Transverse colon (tissue), 4 donors: ENCODE data around the gene OAS3. TPM values are rescaled to one million over a fixed set of nuclear protein-coding genes. Genes with fewer than 3 reads are reported as not detected.
A peak's percentile ranks its signal among the peaks of the same experiment; 100 is the strongest.

Experiments used
- DNase-seq: peaks from one replicate; pipeline ENCODE4 v3.0.0-alpha.2; 2019
- H3K27ac ChIP-seq, 4 donors: fragments of 200-600 bp; sonication (generic); 2 replicates each; pipeline ENCODE4 v1.5.1; 2016 to 2018; ENCODE audit warnings: inconsistent platforms in 4 of 4
- H3K27me3 ChIP-seq: fragments of 200-600 bp; sonication (generic); 2 replicates; pipeline ENCODE4 v1.5.1; 2017; ENCODE audit warnings: inconsistent platforms
- H3K36me3 ChIP-seq, 4 donors: fragments of 200-600 bp; sonication (generic); 2 replicates each; pipeline ENCODE4 v1.5.1; 2017 to 2019; ENCODE audit warnings: inconsistent platforms in 4 of 4
- H3K4me1 ChIP-seq, 4 donors: fragments of 200-600 bp; sonication (generic); 2 replicates each; pipeline ENCODE4 v1.5.1; 2017 to 2020; ENCODE audit warnings: inconsistent platforms in 4 of 4
- H3K4me3 ChIP-seq, 4 donors: fragments of 200-600 bp; sonication (generic); 1 replicate in 1 of 4; 2 replicates in 3 of 4; pipeline versions ENCODE4 v1.5.1 to v1.6.1; 2017 to 2019; ENCODE audit warnings: inconsistent platforms in 4 of 4
- H3K9me3 ChIP-seq, 2 donors: fragments of 200-600 bp; sonication (generic); 2 replicates each; pipeline ENCODE4 v1.5.1; 2017 to 2019; ENCODE audit warnings: inconsistent platforms in 2 of 2
- CTCF ChIP-seq, 5 experiments: fragments of 200-600 bp in 3 of 5; fragments of 450-650 bp in 2 of 5; sonication (generic) in 3 of 5; IDR thresholded peaks; 1 replicate in 2 of 5; 2 replicates in 3 of 5; pipeline ENCODE4 v1.5.1; 2016 to 2017; ENCODE audit warnings: antibody characterized with exemption in 5 of 5, inconsistent platforms in 3 of 5, mild to moderate bottlenecking in 2 of 5, moderate library complexity in 1 of 5
- EP300 ChIP-seq: sonication (generic); formaldehyde crosslinking; IDR thresholded peaks from one replicate; pipeline ENCODE4 v1.6.1; 2017; ENCODE audit warnings: antibody characterized with exemption, low read depth
- POLR2A ChIP-seq: fragments of 450-650 bp; IDR thresholded peaks from one replicate; pipeline ENCODE4 v1.6.1; 2016; ENCODE audit warnings: antibody characterized with exemption, mild to moderate bottlenecking, moderate library complexity
- POLR2AphosphoS5 ChIP-seq, 3 donors: sonication (generic); formaldehyde crosslinking; IDR thresholded peaks; one replicate each; pipeline ENCODE4 v1.6.1; 2016; ENCODE audit warnings: antibody characterized with exemption in 3 of 3
- WGBS, 2 donors: methylation state at CpG; one replicate each; pipeline ENCODE4 v1.1.5; 2018; ENCODE audit warnings: low coverage in 1 of 2; 5-methylcytosine and 5-hydroxymethylcytosine counted together
- in situ Hi-C, 4 donors: fragments of 200-750 bp; cut with MboI; loops; one replicate each; pipeline versions ENCODE4 v1.15.0 to v1.15.1; 2017; ENCODE audit warnings: low sequenced_read_pairs in 3 of 4, low pct_ligation_motif_present in 1 of 4, low pct_unique_long_range_greater_than_20kb in 1 of 4
- intact Hi-C: fragments of 100-400 bp; cut with DNase I; formaldehyde crosslinking; loops from one replicate; pipeline ENCODE4 v1.15.1; 2023; ENCODE audit warnings: low total_unique reads
- total RNA-seq, 4 donors: library from RNA; depleted of rRNA; stranded (reverse); fragments of >200 nt; gene quantifications; one replicate each; pipeline ENCODE4 v1.1.0, GENCODE V29; 2016

The OAS3 gene
- total RNA-seq, 4 donors from 2014 or later, result 6.2 to 17.6 (median 12.4) TPM

GRCh38 chr12:112971248-112971647, 33.0 kb downstream of the OAS3 start:
- in situ Hi-C loops, result no loop called here
- TF ChIP-seq EP300 (no peak), POLR2A (no peak), POLR2AphosphoS5 (IDR thresholded peaks at IDR 0.05) (no peak), CTCF (IDR thresholded peaks at IDR 0.05) (no peak)
- Histone ChIP-seq H3K36me3 (no peaks in the 10 kb centered on the region), H3K27me3 (no peaks in the 10 kb centered on the region), H3K9me3 (no peaks in the 10 kb centered on the region), H3K4me3 (no peak overlapping the region), H3K4me1 (no peaks in the 10 kb centered on the region), H3K27ac (no peak overlapping the region)
- intact Hi-C loops, result no loop called here
- WGBS, 2 donors, result 73 to 79% methylated on average over 2 to 5 of the region's 5 CpGs
- DNase-seq, result no peak

- Histone ChIP-seq H3K27me3 (no peaks in the 10 kb centered on the region), H3K9me3 (no peaks in the 10 kb centered on the region), H3K27ac (no peak overlapping the region), H3K36me3 (no peaks in the 10 kb centered on the region), H3K4me1 (peaks cover 0 to 7% (median 3%) of the 10 kb centered on the region in 4 donors), H3K4me3 (no peak overlapping the region)
- 83 to 89% methylated on average over 4 of the region's 4 CpGs for WGBS, 2 donors
- DNase-seq, result no peak
- in situ Hi-C loops, result no loop called here
- intact Hi-C loops, result no loop called here
- TF ChIP-seq POLR2A (no peak), EP300 (no peak), POLR2AphosphoS5 (IDR thresholded peaks at IDR 0.05) (no peak), CTCF (IDR thresholded peaks at IDR 0.05) (no peak)
These were observed 34.9 kb downstream of the OAS3 start for GRCh38 chr12:112973011-112973735.

DNA sequence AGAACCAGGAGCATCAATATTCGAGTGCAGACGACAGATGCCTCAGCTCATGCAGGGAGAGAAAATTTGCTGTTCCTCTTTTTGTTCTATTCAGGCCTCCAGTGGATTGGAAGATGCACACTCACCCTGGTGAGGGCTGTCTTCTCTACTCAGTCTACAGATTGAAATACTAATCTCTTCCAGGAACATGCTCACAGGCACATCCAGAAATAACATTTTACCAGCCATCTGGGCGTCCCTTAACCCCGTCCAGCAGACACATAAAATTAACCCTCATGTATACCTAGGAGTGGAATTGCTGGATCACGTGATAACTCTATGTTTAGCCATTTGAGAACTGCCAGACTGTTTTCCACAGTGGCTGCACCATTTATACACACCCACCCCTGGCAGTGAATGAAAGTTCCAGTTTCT, 35.6 kb downstream of the OAS3 start:
- WGBS, 2 donors, result 29 to 41% methylated on average over 2 to 5 of the region's 5 CpGs
- Histone ChIP-seq H3K4me1 (peaks cover 0 to 10% (median 3%) of the 10 kb centered on the region in 4 donors), H3K27me3 (no peaks in the 10 kb centered on the region), H3K9me3 (no peaks in the 10 kb centered on the region), H3K4me3 (no peak overlapping the region), H3K27ac (no peak overlapping the region), H3K36me3 (no peaks in the 10 kb centered on the region)
- no peak for DNase-seq
- intact Hi-C loops (no loop called here), in situ Hi-C loops (no loop called here)
- TF ChIP-seq POLR2A (no peak), EP300 (no peak)

- no peaks in the 10 kb centered on the region for H3K36me3 ChIP-seq
- no peaks in the 10 kb centered on the region for H3K27me3 ChIP-seq
- DNase-seq, result no peak
- in situ Hi-C loops (no loop called here), intact Hi-C loops (no loop called here)
- no peak overlapping the region for H3K4me3 ChIP-seq
- H3K9me3 ChIP-seq, result no peaks in the 10 kb centered on the region
- no peak for TF ChIP-seq POLR2A
- no peak for TF ChIP-seq POLR2AphosphoS5 (IDR thresholded peaks at IDR 0.05)
- no peak for TF ChIP-seq CTCF (IDR thresholded peaks at IDR 0.05)
- TF ChIP-seq EP300, result no peak
- H3K27ac ChIP-seq, result no peak overlapping the region
- H3K4me1 ChIP-seq, result peaks cover 0 to 21% (median 3%) of the 10 kb centered on the region in 4 donors
- 92% methylated on average over 7 of the region's 7 CpGs; no CpG with 5 or more reads in 1 of the 2 donors for WGBS, 2 donors
These were observed 36.6 kb downstream of the OAS3 start for GRCh38 chr12:112974904-112975303.

DNA sequence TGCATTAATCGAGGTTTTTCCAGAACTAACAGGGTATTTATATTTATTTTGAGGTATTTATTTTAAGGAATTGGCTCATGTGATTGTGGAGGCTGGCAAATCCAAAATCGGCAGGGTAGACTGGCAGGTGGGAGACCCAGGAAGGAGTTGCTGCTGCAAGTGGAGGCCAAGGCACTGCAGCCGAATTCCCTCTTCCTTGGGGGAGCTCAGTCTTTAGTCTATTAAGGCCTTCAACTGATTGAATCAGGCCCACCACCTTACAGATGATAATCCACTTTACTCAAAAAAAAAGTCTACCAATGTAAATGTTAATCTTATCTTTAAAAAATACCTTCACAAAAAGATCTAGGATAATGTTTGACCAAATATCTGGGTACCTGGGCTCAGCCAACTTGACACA, 38.9 kb downstream of the OAS3 start:
- WGBS, 2 donors, result 82% methylated on average over 3 of the region's 3 CpGs; no CpG with 5 or more reads in 1 of the 2 donors
- in situ Hi-C loops (no loop called here), intact Hi-C loops (no loop called here)
- DNase-seq, result no peak
- Histone ChIP-seq H3K9me3 (no peaks in the 10 kb centered on the region), H3K36me3 (no peaks in the 10 kb centered on the region), H3K27ac (peak overlapping the region in 2 of 4 donors; percentile 79 to 89), H3K4me3 (no peak overlapping the region), H3K27me3 (no peaks in the 10 kb centered on the region), H3K4me1 (peaks cover 0 to 21% (median 3%) of the 10 kb centered on the region in 4 donors)
- TF ChIP-seq CTCF (IDR thresholded peaks at IDR 0.05), result no peak
- no peak for TF ChIP-seq POLR2AphosphoS5 (IDR thresholded peaks at IDR 0.05)
- no peak for TF ChIP-seq EP300
- no peak for TF ChIP-seq POLR2A
